K562 (cell line): ENCODE data around the gene KMT2E. TPM values are rescaled to one million over a fixed set of nuclear protein-coding genes. Genes with fewer than 3 reads are reported as not detected.

Source experiments
- ATAC-seq: fragments of 200-7000 bp; cut with Tn5 transposase; 3 replicates; pipeline ENCODE4 v1.9.1; 2020; ENCODE audit warnings: moderate library complexity
- BruUV-seq: library from RNA; stranded (reverse); fragments of 400-500 nt; replicated peaks from 2 replicates; lab custom pipeline; 2021; lab: Mats Ljungman, UMichigan
- CTCF ChIA-PET: fragments of 300-600 bp; formaldehyde crosslinking; extraction: SDS; loops from one replicate; lab custom pipeline; 2021; ENCODE audit warnings: low intra/inter-chr PET ratio; lab: Yijun Ruan, JAX
- POLR2A ChIA-PET: fragments of 300-600, 350-650 bp; sonication (Branson Sonifier 250); formaldehyde crosslinking; extraction: SDS; loops from one replicate; lab custom pipeline; 2021; ENCODE audit warnings: antibody characterized with exemption, inconsistent platforms; lab: Yijun Ruan, JAX
- DNase-seq, 4 experiments: peaks; one replicate each; pipeline versions ENCODE4 v3.0.0 to v3.0.0-alpha.2; 2011 to 2018; ENCODE audit warnings: low spot score in 3 of 4, mixed read lengths in 3 of 4; ENCODE audit errors: extremely low read depth in 1 of 4
- FAIRE-seq: peaks from 2 replicates; lab custom pipeline; 2011; peaks lifted over from hg19 to GRCh38; lab: Jason Lieb, UNC
- H2AFZ ChIP-seq: 2 replicates; pipeline ENCODE4 v1.6.0; 2011; ENCODE audit warnings: low read depth, low read length, control low read depth, inconsistent platforms
- H3K27ac ChIP-seq: fragments of 200-600 bp; 3 replicates; pipeline ENCODE4 v1.8.0; 2011; ENCODE audit warnings: low read depth, mild to moderate bottlenecking, control low read depth, inconsistent platforms, low read length, moderate library complexity, mixed read lengths; ENCODE audit errors: extremely low read depth
- H3K27me3 ChIP-seq, 2 experiments: fragments of 300-600 bp in 1 of 2; 2 replicates in 1 of 2; 3 replicates in 1 of 2; pipeline versions ENCODE4 v1.6.0 to v1.8.0; 2011; ENCODE audit warnings: inconsistent platforms in 2 of 2, low read length in 2 of 2, mild to moderate bottlenecking in 1 of 2, mixed read lengths in 1 of 2, moderate library complexity in 1 of 2; ENCODE audit not compliant: control insufficient read depth in 2 of 2, insufficient read depth in 2 of 2
- H3K36me3 ChIP-seq: fragments of 300-600 bp; 3 replicates; pipeline ENCODE4 v1.8.0; 2011; ENCODE audit warnings: mild to moderate bottlenecking, low read length, inconsistent platforms; ENCODE audit not compliant: control insufficient read depth, insufficient read depth
- H3K4me1 ChIP-seq, 2 experiments: fragments of 200-600 bp in 1 of 2; replicated peaks in 1 of 2; 2 replicates in 1 of 2; 3 replicates in 1 of 2; pipeline versions ENCODE4 v1.5.1 to v1.8.0; 2011; ENCODE audit warnings: inconsistent platforms in 2 of 2, low read length in 2 of 2, mild to moderate bottlenecking in 1 of 2, mixed read lengths in 1 of 2, moderate library complexity in 1 of 2; ENCODE audit not compliant: control insufficient read depth in 2 of 2, insufficient read depth in 2 of 2
- H3K4me2 ChIP-seq: 2 replicates; pipeline ENCODE4 v1.6.1; 2011; ENCODE audit warnings: low read length, control low read depth, inconsistent platforms, mixed read lengths; ENCODE audit not compliant: insufficient read depth
- H3K4me3 ChIP-seq: fragments of 200-600 bp; sonication (generic), shearing (Covaris generic); 2 replicates; pipeline ENCODE4 v1.5.1; 2016; ENCODE audit warnings: control low read depth, inconsistent platforms
- H3K79me2 ChIP-seq: fragments of 200-600 bp; 3 replicates; pipeline ENCODE4 v1.8.0; 2011; ENCODE audit warnings: low read length, inconsistent platforms; ENCODE audit not compliant: control insufficient read depth, insufficient read depth
- H3K9ac ChIP-seq, 2 experiments: 2 replicates each; pipeline versions ENCODE4 v1.6.0 to v1.6.1; 2011; ENCODE audit warnings: low read depth in 2 of 2, low read length in 2 of 2, control low read depth in 1 of 2, inconsistent platforms in 1 of 2, mild to moderate bottlenecking in 1 of 2, mixed read lengths in 1 of 2; ENCODE audit not compliant: insufficient read depth in 1 of 2
- H3K9me1 ChIP-seq: one replicate; pipeline ENCODE4 v1.6.0; 2011; ENCODE audit warnings: inconsistent platforms, mild to moderate bottlenecking, low read length, moderate library complexity; ENCODE audit not compliant: control insufficient read depth, insufficient read depth
- H3K9me3 ChIP-seq: replicated peaks from 2 replicates; pipeline ENCODE4 v1.5.1; 2011; ENCODE audit warnings: low read depth, low read length, inconsistent platforms; ENCODE audit not compliant: control insufficient read depth, insufficient read depth
- H4K20me1 ChIP-seq: replicated peaks from 2 replicates; pipeline ENCODE4 v1.6.1; 2011; ENCODE audit warnings: low read length, inconsistent platforms, mixed read lengths; ENCODE audit not compliant: control insufficient read depth, insufficient read depth
- ATF1 ChIP-seq, 2 experiments: fragments of 450-650 bp in 1 of 2; IDR thresholded peaks; 2 replicates each; pipeline ENCODE4 v1.6.1; 2016; ENCODE audit warnings: missing compliant biosample characterization in 1 of 2, missing genetic modification characterization in 1 of 2
- CREB3 ChIP-seq: fragments of 450-650 bp; conservative IDR thresholded peaks from 2 replicates; pipeline ENCODE4 v1.6.1; 2016; ENCODE audit warnings: missing genetic modification characterization, low read depth, mild to moderate bottlenecking, missing compliant biosample characterization, moderate library complexity
- KLF1 ChIP-seq: fragments of 450-650 bp; IDR thresholded peaks from 2 replicates; pipeline ENCODE4 v1.6.1; 2016; ENCODE audit warnings: missing genetic modification characterization, missing compliant biosample characterization
- NR3C1 ChIP-seq: sonication (generic); formaldehyde crosslinking; IDR thresholded peaks from 2 replicates; pipeline ENCODE4 v1.8.1; 2022; ENCODE audit warnings: missing genetic modification reagents
- XRCC3 ChIP-seq: fragments of 450-650 bp; IDR thresholded peaks from 2 replicates; pipeline ENCODE4 v1.6.1; 2017; ENCODE audit warnings: mild to moderate bottlenecking, moderate library complexity
- ZNF232 ChIP-seq: sonication (generic); formaldehyde crosslinking; IDR thresholded peaks from 2 replicates; pipeline ENCODE4 v1.8.0; 2022; ENCODE audit warnings: mild to moderate bottlenecking, missing genetic modification reagents
- WGBS: fragments of 100-300 bp; shearing (Covaris generic); methylation state at CpG from one replicate; pipeline ENCODE4 v1.1.6; 2016; ENCODE audit warnings: low coverage, mixed read lengths; ENCODE audit not compliant: insufficient coverage; ENCODE audit errors: missing lambda C conversion rate; 5-methylcytosine and 5-hydroxymethylcytosine counted together
- in situ Hi-C: fragments of 300-500 bp; cut with MboI; formaldehyde crosslinking; loops from 4 replicates; pipeline ENCODE4 v1.15.0; 2018; ENCODE audit warnings: inconsistent platforms, mixed read lengths
- intact Hi-C: fragments of 100-400 bp; cut with micrococcal nuclease; formaldehyde crosslinking; loops from 2 replicates; pipeline ENCODE4 v1.14.2; 2022
- polyA plus RNA-seq, 8 experiments: library from polyadenylated mRNA; depleted of rRNA in 4 of 8; stranded (reverse) in 5 of 8; unstranded in 3 of 8; fragments of >200 nt; fragmentation: Nextera tagmentation in 2 of 8; fragmentation: Illumina TruSeq in 1 of 8; extraction: Ambion mirVana in 2 of 8; extraction: Trizol in 1 of 8; gene quantifications; 2 replicates each; pipeline versions ENCODE4 v1.2.1 to v1.2.3, GENCODE V29; 2011 to 2014; ENCODE audit warnings: inconsistent platforms in 1 of 8, missing spikeins in 1 of 8
- total RNA-seq, 7 experiments: library from RNA; depleted of rRNA in 6 of 7; stranded (reverse); fragments of >200 nt in 6 of 7; fragmentation: Illumina TruSeq in 2 of 7; extraction: Trizol in 2 of 7; gene quantifications; 2 replicates each; pipeline versions ENCODE4 v1.2.1 to v1.2.3, GENCODE V29; 2011 to 2021; ENCODE audit warnings: low replicate concordance in 1 of 7
- TF ChIP-seq, protein P1 (sequence below): sonication (generic); formaldehyde crosslinking; IDR thresholded peaks from 2 replicates; pipeline ENCODE4 v1.9.0; 2022; ENCODE audit warnings: mild to moderate bottlenecking, missing genetic modification reagents

Gene KMT2E
- total and polyA plus RNA-seq, 9 of the 15 experiments (the other 6 are each of a cell fraction or from before 2014, with no cell fraction given): 8.9 to 55.3 (median 38.1) TPM

GRCh38 chr7:104976966-104977636 is 36.9 kb upstream of the KMT2E start:
- H3K9me3 ChIP-seq: no peaks in the 10 kb centered on the region
- no peak overlapping the region for H3K4me2 ChIP-seq
- peaks cover 0 to 2% of the 10 kb centered on the region in 2 experiments; a peak in 2 of 5 replicates for H3K4me1 ChIP-seq
- 0 out of 2 replicates have a peak, but pooled peaks cover 4% of the 10 kb centered on the region for H4K20me1 ChIP-seq
- POLR2A ChIA-PET: interaction anchor here (0.9 to 1.0 kb wide), 2 partner anchors 35 to 36 kb away, joined by 3 to 5 read pairs; no protein-coding TSS in a partner anchor
- H3K79me2 ChIP-seq: peaks cover 12% of the 10 kb centered on the region; the same call in 1 of the 3 replicates
- BruUV-seq: no TSS peak
- H3K9me1 ChIP-seq: no peaks in the 10 kb centered on the region
- H3K36me3 ChIP-seq: no peaks in the 10 kb centered on the region
- H3K9ac ChIP-seq: no peak overlapping the region
- H3K4me3 ChIP-seq: no peak overlapping the region
- DNase-seq (no peak), FAIRE-seq (no peak), ATAC-seq (no peak)
- H2AFZ ChIP-seq: no peak overlapping the region
- no peak for TF ChIP-seq ATF1 (CRISPR knock-in tag; IDR thresholded peaks at IDR 0.05)
- no peak for TF ChIP-seq ATF1 (tag; IDR thresholded peaks at IDR 0.05)
- TF ChIP-seq, protein P1, sequence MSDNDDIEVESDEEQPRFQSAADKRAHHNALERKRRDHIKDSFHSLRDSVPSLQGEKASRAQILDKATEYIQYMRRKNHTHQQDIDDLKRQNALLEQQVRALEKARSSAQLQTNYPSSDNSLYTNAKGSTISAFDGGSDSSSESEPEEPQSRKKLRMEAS (CRISPR knock-in tag): no peak
- no peak for TF ChIP-seq XRCC3
- no peak for TF ChIP-seq NR3C1 (CRISPR knock-in tag)
- no peak for TF ChIP-seq ZNF232 (CRISPR knock-in tag)
- TF ChIP-seq KLF1 (tag): no peak
- no peak for TF ChIP-seq CREB3 (tag)
- intact Hi-C loops (loop anchor here (5.0 kb wide), 1 partner anchor 35 kb away; no protein-coding TSS in a partner anchor), in situ Hi-C loops (no loop called here)
- no peak overlapping the region for H3K27ac ChIP-seq
- 46% methylated on average over 3 of the region's 3 CpGs for WGBS
- CTCF ChIA-PET: no interaction called here
- no peaks in the 10 kb centered on the region; a peak in 1 of 5 replicates for H3K27me3 ChIP-seq
